Rectal smooth muscle tissue (tissue), 1 donor: ENCODE measurements around the gene ABHD12.

Experiments used
- H3K27ac ChIP-seq: one replicate; pipeline ENCODE4 v1.7.0; 2013; ENCODE audit warnings: low read depth, low read length, inconsistent platforms
- H3K27me3 ChIP-seq: one replicate; pipeline ENCODE4 v1.7.0; 2013; ENCODE audit warnings: low read length; ENCODE audit not compliant: control insufficient read depth, insufficient read depth
- H3K36me3 ChIP-seq: one replicate; pipeline ENCODE4 v1.7.0; 2013; ENCODE audit warnings: low read length; ENCODE audit not compliant: control insufficient read depth, insufficient read depth
- H3K4me1 ChIP-seq: one replicate; pipeline ENCODE4 v1.7.0; 2013; ENCODE audit warnings: low read length; ENCODE audit not compliant: control insufficient read depth, insufficient read depth
- H3K4me3 ChIP-seq: one replicate; pipeline ENCODE4 v1.7.0; 2013; ENCODE audit warnings: low read length
- H3K9ac ChIP-seq: one replicate; pipeline ENCODE4 v1.7.0; 2013; ENCODE audit warnings: low read length

ABHD12 gene

DNA sequence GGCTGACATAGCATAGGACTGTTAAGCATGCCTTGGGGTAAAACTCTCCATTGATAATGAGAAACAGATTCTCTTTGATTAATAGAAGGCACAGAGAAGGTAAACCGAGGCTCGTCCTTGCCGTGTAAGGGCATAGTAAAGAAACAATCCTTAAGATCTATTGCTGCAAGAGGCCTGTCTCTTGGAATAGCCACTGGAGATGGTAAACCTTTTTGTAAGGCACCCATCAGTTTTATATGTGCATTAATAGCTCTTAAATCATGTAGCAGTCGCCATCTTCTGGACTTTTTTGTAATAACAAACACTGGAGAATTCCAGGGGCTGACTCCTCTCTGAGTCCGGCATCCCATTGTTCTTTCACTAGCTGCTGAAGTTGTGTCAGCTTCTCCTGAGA, 8.4 kb upstream of the ABHD12 start:
- H3K27ac ChIP-seq, result no peak overlapping the region
- H3K4me1 ChIP-seq, result no peaks in the 10 kb centered on the region

DNA sequence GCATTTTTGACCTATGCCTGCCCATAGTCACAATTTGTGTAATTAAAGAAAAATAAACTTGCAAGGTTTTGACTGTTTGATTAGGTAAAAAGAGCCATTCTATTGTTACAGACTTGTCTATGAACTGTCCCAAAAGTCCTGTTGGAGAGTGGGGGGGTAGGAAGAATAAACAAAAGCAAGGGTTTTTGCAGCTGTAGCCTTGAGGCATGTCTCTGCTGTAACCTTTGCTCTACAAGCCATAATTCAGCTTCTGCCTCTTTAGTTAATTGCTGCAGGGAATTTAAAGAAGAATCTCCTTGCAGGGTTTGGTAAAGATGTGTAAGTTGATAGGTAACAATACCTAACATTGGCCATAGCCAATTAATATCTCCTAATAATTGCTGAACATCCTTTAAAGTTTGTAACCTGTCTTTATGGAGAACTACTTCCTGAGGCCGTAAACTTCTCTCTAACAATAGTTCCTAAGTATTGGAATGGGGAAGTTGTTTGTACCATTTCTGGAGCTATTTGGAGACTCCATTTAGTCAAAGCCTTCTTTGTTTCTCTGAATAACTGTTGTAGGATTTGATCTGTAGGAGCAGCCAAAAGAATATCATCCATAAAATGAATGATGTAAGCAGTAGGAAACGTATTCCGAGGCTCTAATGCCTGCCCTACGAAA, 7.9 kb upstream of the ABHD12 start:
- H3K27me3 ChIP-seq, result no peaks in the 10 kb centered on the region
- no peak overlapping the region for H3K9ac ChIP-seq
- no peak overlapping the region for H3K4me3 ChIP-seq
- no peak overlapping the region for H3K27ac ChIP-seq
- no peaks in the 10 kb centered on the region for H3K4me1 ChIP-seq
- H3K36me3 ChIP-seq, result no peaks in the 10 kb centered on the region

More for the DNA sequence above, 8.4 kb upstream of the ABHD12 start:
- H3K9ac ChIP-seq, result no peak overlapping the region
- H3K27me3 ChIP-seq, result no peaks in the 10 kb centered on the region
- no peak overlapping the region for H3K4me3 ChIP-seq
- H3K36me3 ChIP-seq, result no peaks in the 10 kb centered on the region

DNA sequence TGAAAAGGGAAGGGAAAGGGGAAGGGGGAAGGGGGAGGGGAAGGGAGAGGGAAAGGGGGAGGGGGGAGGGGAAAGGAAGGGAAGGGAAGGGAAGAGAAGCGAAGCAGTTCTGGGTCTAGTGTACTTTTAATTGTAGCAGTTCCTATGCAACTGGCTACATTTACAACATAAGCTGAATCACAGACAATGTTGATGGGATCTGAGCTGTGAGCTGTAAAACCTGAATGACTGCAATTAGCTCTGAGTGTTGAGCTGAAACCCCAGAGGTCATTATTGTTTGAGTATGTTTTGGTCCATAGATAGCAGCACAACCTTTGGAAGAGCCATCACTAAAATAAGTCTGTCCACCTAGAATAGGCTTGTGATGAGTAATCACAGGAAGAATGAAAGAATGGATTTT, 7.2 kb upstream of the ABHD12 start:
- Histone ChIP-seq H3K36me3 (no peaks in the 10 kb centered on the region), H3K4me3 (no peak overlapping the region), H3K27me3 (no peaks in the 10 kb centered on the region), H3K4me1 (no peaks in the 10 kb centered on the region), H3K27ac (no peak overlapping the region), H3K9ac (no peak overlapping the region)

DNA sequence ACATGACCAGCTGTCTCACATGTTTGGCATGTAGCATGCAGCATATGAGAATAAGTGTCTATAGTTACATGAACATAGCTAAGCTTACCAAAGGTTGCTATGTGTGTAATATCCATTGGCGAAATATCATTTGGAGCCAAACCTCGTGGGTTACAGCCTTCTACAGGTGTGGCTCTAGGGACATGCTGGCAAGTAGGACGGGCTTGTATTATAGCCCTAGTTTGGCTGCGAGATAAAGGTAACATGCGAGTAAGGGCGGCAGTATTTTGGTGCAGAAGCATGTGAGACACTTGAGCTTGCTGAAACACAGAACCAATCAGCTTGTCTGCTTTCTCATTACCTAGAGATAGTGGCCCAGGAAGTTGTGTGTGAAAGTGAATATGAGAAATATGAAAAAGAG, 6.5 kb upstream of the ABHD12 start:
- Histone ChIP-seq H3K4me1 (no peaks in the 10 kb centered on the region), H3K36me3 (no peaks in the 10 kb centered on the region), H3K4me3 (no peak overlapping the region), H3K27me3 (no peaks in the 10 kb centered on the region), H3K9ac (no peak overlapping the region), H3K27ac (no peak overlapping the region)

DNA sequence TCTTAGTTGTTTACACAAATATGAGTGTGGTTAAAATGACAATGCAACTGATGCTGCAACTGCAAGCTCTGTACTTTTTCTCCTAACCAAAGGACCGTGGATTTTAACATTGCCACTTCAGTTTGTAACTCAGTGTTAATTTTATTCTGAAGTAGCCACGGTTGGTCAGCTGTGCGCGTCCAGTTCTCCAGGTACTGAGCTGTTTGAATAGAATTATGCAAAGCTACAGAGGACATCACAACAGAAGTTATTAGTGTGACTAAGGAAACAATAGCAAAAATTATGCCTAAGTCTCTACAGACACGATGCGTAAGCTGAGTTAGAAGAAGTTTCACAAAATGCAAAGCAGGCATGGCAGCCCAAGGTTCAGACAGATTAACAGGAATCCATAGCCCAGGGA, 4.4 kb upstream of the ABHD12 start:
- no peak overlapping the region for H3K4me3 ChIP-seq
- no peaks in the 10 kb centered on the region for H3K36me3 ChIP-seq
- H3K27ac ChIP-seq, result no peak overlapping the region
- H3K9ac ChIP-seq, result no peak overlapping the region
- H3K4me1 ChIP-seq, result no peaks in the 10 kb centered on the region
- H3K27me3 ChIP-seq, result no peaks in the 10 kb centered on the region

DNA sequence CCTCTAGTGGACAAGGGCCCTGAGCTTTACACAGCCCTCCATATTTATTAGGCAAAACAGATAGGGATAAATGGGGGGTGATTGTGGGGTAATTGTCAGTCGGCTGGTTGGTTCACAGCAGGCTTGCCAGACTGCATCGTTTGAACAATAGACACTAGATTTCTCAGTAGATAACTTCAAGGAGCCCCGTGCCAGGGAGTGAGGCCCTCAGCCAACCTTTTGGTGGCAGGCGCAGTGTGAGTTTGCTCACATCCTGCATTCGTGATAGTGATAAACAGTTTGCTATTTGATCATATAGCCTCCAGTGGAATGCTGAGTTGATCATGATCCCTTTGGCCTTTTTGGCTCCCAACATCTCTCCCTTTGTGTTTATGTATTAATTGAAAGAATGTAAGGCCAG, 3.6 kb upstream of the ABHD12 start:
- H3K4me1 ChIP-seq, result peaks cover 2% of the 10 kb centered on the region
- H3K36me3 ChIP-seq, result no peaks in the 10 kb centered on the region
- no peaks in the 10 kb centered on the region for H3K27me3 ChIP-seq
- no peak overlapping the region for H3K4me3 ChIP-seq
- no peak overlapping the region for H3K9ac ChIP-seq
- H3K27ac ChIP-seq, result no peak overlapping the region

DNA sequence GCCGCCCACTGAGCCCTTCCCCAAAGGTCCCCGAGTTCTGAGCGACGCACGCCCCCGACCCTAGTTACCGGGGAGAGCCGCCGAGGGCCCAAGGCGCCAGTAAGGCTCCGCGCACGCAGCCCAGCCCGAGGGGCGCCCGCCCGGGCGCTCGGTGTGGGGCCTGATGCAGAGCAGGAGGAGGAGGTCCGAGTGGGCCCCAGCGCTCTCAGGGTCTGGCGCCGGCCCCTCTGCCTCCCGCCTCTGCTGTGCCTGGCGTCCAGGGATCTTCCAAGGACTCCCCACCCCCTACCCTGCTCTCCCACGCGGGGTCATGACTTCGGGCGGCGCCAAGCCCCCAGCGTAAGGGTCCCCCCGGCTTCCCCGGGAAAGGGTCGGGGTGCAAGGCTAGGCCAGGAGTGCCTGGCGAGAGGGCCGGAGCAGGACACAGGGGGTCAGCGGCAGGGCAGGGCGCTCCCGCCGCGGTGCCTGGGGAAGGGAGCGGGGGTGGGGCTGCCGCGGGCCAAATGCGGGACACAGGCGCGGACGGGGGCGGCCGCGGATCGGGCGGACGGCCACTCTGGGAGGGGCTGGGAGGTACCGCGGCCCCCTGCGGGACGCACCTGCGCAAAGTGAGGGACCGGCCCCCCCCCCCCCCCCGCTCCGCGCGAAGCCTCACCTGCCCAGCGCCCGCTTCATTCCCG, 637 bp downstream of the ABHD12 start:
- H3K9ac ChIP-seq, result peak overlapping the region; percentile 49
- H3K4me1 ChIP-seq, result peaks cover 3% of the 10 kb centered on the region
- peak overlapping the region; percentile 68 for H3K27ac ChIP-seq
- H3K36me3 ChIP-seq, result no peaks in the 10 kb centered on the region
- H3K27me3 ChIP-seq, result no peaks in the 10 kb centered on the region
- H3K4me3 ChIP-seq, result peak overlapping the region; percentile 82

DNA sequence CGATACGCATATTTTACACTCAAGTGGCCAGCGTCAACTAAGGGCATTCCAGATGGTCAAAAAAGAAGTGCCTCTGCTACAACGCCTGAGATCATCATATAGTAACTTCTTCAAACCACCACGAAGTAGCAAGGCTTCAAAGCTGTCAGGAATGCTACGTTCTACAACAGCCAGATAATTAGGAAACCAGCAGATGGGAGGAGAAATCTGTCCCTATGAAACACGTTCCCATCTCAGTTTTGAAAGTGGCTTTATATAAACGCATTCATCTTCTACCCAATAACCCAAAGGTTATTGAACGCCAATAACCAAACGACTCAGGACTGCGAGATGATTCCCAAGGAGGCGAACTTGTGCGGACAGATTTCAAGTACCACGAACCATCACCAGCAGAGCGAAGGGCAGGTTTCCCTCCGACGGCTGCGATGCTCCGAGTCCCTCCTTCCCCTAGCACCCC, 1.2 kb downstream of the ABHD12 start:
- Histone ChIP-seq H3K27me3 (no peaks in the 10 kb centered on the region), H3K9ac (peak overlapping the region; percentile 49), H3K4me1 (peaks cover 3% of the 10 kb centered on the region), H3K36me3 (no peaks in the 10 kb centered on the region), H3K4me3 (peak overlapping the region; percentile 82), H3K27ac (peak overlapping the region; percentile 8)

DNA sequence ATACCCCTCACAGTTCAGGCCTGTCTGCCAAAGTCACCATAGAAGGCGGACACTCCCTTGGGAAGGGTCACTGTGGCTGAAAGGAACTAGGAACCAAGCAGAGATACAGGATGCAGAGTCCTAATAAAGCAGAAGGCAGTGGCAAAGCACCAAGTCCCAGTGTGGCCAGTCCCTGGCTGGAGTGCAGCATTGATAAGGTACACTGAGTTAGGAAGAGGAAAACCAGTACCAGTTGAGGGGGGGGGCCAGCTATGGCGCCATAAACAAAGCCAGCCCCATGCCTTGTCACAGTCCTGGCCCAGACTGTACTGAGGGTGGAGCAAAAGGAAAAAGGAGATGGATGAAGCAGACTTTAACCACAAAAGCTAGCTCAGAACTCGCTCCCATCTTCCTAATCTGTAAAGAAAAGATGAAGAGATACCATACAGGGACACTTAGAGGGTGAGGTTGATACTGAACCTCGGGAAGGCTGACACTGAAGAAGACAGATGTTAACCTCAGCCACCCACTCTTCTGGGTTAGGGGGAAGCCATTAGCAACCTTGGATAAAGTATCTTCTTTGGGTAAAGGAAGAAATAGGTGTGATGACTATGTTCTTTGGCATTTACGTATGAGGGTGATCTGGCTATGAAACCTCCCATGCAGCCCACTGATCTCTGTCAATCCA, 7.8 kb downstream of the ABHD12 start:
- Histone ChIP-seq H3K4me1 (no peaks in the 10 kb centered on the region), H3K27me3 (no peaks in the 10 kb centered on the region), H3K36me3 (no peaks in the 10 kb centered on the region), H3K27ac (no peak overlapping the region), H3K4me3 (no peak overlapping the region), H3K9ac (no peak overlapping the region)

DNA sequence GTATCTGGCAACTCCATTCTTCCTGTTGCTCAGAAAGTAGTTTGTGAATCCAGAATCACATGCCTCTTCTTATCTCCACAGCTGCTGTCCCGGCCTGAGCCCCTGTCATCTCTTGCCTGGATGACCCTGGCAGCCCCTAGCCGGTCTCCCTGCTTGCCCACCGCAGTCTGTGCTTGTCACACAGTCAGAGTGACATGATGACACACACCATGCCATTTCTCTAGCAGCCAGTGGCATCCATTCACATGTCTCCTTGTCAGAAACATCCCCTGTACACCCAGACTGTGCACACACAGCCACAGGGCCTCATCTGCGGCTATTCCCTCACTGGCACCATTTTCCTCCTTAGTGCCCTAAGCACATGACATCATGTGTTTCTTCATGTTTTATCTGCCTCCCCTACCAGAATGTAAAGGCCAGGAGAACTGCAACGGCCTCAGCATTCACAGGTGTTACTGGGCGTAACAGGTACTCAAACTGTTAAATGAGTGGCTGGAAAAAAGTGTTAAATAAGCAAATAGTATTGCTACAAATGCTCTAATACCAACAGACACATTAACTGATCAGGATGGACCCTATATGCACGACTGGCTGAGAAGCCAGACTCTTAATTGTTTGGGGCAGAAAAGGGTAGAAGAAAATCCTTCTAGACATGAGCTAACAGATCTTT, 9.6 kb downstream of the ABHD12 start:
- Histone ChIP-seq H3K36me3 (no peaks in the 10 kb centered on the region), H3K9ac (no peak overlapping the region), H3K4me3 (no peak overlapping the region), H3K27me3 (no peaks in the 10 kb centered on the region), H3K27ac (no peak overlapping the region), H3K4me1 (peaks cover 2% of the 10 kb centered on the region)

DNA sequence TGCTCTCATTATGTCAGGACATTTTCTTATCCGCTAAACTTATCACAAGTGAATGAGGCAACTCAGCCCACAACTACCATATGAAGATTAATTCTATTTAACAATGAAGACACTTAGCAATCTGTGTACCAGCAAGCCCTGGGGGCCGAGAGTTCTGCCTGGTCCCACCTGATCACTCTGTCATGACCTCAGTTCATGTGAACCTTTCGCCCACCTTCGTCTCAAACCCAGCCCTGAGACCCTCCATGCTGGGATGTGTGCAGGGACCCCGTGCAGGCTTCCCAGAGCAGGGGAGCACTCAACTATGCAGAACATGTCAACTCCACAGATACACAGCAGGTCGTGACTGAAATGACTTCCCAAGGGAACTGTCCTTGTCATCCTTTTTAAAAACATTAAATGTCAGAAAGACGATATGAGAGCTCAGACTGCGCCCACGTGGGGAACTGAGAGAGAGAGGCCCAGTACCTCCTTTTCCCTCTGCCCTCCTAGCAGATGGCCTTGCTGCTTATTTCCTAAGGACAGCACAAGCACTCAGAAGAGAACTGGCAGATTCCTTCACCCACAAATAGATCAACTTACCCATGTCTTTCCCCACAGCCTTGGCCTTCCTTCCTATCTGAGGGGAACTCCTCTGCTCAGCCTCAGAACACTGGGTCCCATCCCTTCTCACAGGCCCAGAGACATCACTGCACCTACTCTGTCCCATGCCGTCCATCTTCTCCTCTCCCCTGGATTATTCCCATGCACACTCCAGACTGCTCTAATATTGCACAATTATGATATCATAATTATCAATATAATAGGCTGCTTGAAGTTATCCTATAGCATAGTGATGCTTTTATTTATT, 11.5 kb downstream of the ABHD12 start:
- H3K4me3 ChIP-seq, result no peak overlapping the region
- peaks cover 2% of the 10 kb centered on the region for H3K4me1 ChIP-seq
- no peaks in the 10 kb centered on the region for H3K27me3 ChIP-seq
- no peak overlapping the region for H3K9ac ChIP-seq
- no peak overlapping the region for H3K27ac ChIP-seq
- H3K36me3 ChIP-seq, result no peaks in the 10 kb centered on the region
